SU-DHL-6 (cell line): Measurements from ENCODE around the gene ACOT12.

Experiments used
- EZH2phosphoT487 ChIP-seq: fragments of 200-600 bp; sonication (generic), shearing (Covaris generic); conservative IDR thresholded peaks from 2 replicates; pipeline ENCODE4 v1.6.1; 2018; ENCODE audit warnings: mild to moderate bottlenecking, antibody characterized with exemption, low read length, moderate library complexity, mixed read lengths
- TF ChIP-seq, protein P1 (sequence below): fragments of 200-600 bp; sonication (generic); IDR thresholded peaks from one replicate; pipeline ENCODE4 v1.5.1; 2017; ENCODE audit warnings: antibody characterized with exemption, mild to moderate bottlenecking, low read length, moderate library complexity; ENCODE audit not compliant: insufficient read depth, poor library complexity, severe bottlenecking

DNA sequence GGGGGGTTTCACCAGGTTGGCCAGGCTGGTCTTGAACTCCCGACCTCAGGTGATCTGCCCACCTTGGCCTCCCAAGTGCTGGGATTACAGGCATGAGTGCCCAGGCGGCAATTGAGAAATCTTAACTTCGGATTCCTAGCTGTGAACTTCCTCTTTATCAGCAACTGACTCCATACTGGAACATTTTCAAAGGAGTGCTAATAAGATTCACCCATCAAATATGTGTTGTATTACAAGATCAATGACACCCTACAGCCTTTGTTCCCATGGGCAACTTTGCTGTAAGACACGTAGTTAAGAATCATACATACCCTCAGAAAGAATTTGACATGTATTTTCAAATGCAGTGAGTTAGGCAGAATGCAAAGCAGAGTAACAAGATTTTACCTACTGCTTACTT, 23.1 kb upstream of the ACOT12 start:
- TF ChIP-seq, protein P1, sequence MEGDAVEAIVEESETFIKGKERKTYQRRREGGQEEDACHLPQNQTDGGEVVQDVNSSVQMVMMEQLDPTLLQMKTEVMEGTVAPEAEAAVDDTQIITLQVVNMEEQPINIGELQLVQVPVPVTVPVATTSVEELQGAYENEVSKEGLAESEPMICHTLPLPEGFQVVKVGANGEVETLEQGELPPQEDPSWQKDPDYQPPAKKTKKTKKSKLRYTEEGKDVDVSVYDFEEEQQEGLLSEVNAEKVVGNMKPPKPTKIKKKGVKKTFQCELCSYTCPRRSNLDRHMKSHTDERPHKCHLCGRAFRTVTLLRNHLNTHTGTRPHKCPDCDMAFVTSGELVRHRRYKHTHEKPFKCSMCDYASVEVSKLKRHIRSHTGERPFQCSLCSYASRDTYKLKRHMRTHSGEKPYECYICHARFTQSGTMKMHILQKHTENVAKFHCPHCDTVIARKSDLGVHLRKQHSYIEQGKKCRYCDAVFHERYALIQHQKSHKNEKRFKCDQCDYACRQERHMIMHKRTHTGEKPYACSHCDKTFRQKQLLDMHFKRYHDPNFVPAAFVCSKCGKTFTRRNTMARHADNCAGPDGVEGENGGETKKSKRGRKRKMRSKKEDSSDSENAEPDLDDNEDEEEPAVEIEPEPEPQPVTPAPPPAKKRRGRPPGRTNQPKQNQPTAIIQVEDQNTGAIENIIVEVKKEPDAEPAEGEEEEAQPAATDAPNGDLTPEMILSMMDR: no peak
- no peak for TF ChIP-seq EZH2phosphoT487
